HepG2 (cell line): ENCODE data around the gene URM1. TPM values are rescaled to one million over a fixed set of nuclear protein-coding genes. Genes with fewer than 3 reads are reported as not detected.

Source experiments
- AKAP8 ChIP-seq: sonication (generic); formaldehyde crosslinking; IDR thresholded peaks from 2 replicates; pipeline ENCODE4 v1.5.1; 2020; ENCODE audit warnings: mild to moderate bottlenecking, missing genetic modification reagents
- ATF1 ChIP-seq: IDR thresholded peaks from 2 replicates; pipeline ENCODE4 v1.6.1; 2016; ENCODE audit warnings: mild to moderate bottlenecking, control low read depth
- BORCS8-MEF2B ChIP-seq: sonication (generic); formaldehyde crosslinking; IDR thresholded peaks from 2 replicates; pipeline ENCODE4 v1.8.0; 2022; ENCODE audit warnings: mild to moderate bottlenecking, missing genetic modification reagents
- BRD4 ChIP-seq: sonication (generic); formaldehyde crosslinking; IDR thresholded peaks from 2 replicates; pipeline ENCODE4 v1.4.0; 2020; ENCODE audit warnings: missing genetic modification reagents
- CBFB ChIP-seq: sonication (generic); formaldehyde crosslinking; IDR thresholded peaks from 2 replicates; pipeline ENCODE4 v1.4.0; 2020; ENCODE audit warnings: missing genetic modification reagents
- EED ChIP-seq: sonication (generic); formaldehyde crosslinking; IDR thresholded peaks from 2 replicates; pipeline ENCODE4 v1.5.0; 2020; ENCODE audit warnings: mild to moderate bottlenecking, missing genetic modification reagents
- ELF1 ChIP-seq: sonication (generic); formaldehyde crosslinking; IDR thresholded peaks from 2 replicates; pipeline ENCODE4 v1.4.0; 2020; ENCODE audit warnings: missing genetic modification reagents
- HOXA5 ChIP-seq: sonication (generic); formaldehyde crosslinking; IDR thresholded peaks from 2 replicates; pipeline ENCODE4 v1.4.0; 2020; ENCODE audit warnings: missing genetic modification reagents
- KDM2A ChIP-seq: sonication (generic); formaldehyde crosslinking; IDR thresholded peaks from 2 replicates; pipeline ENCODE4 v1.4.0; 2020; ENCODE audit warnings: low read depth, missing genetic modification reagents, borderline replicate concordance
- KLF12 ChIP-seq: sonication (generic); formaldehyde crosslinking; IDR thresholded peaks from 2 replicates; pipeline ENCODE4 v1.4.0; 2020; ENCODE audit warnings: missing genetic modification reagents, borderline replicate concordance
- NFE2L1 ChIP-seq: sonication (generic); formaldehyde crosslinking; IDR thresholded peaks from 2 replicates; pipeline ENCODE4 v1.4.0; 2020; ENCODE audit warnings: missing genetic modification reagents, mild to moderate bottlenecking, borderline replicate concordance
- PATZ1 ChIP-seq: sonication (generic); formaldehyde crosslinking; IDR thresholded peaks from 2 replicates; pipeline ENCODE4 v1.4.0; 2020; ENCODE audit warnings: missing genetic modification reagents
- RBAK ChIP-seq: sonication (generic); formaldehyde crosslinking; IDR thresholded peaks from 2 replicates; pipeline ENCODE4 v1.5.1; 2020; ENCODE audit warnings: mild to moderate bottlenecking, missing genetic modification reagents
- SMARCE1 ChIP-seq: fragments of 450-650 bp; IDR thresholded peaks from 2 replicates; pipeline ENCODE4 v1.6.1; 2017; ENCODE audit warnings: borderline replicate concordance
- SRF ChIP-seq: IDR thresholded peaks from 2 replicates; pipeline ENCODE4 v1.6.1; 2011; ENCODE audit warnings: mild to moderate bottlenecking, low read depth, low read length, moderate library complexity
- TARDBP ChIP-seq: sonication (generic); formaldehyde crosslinking; IDR thresholded peaks from 2 replicates; pipeline ENCODE4 v1.8.0; 2022; ENCODE audit warnings: mild to moderate bottlenecking, missing genetic modification reagents
- TBP ChIP-seq: sonication (generic); formaldehyde crosslinking; IDR thresholded peaks from 2 replicates; pipeline ENCODE4 v1.5.0; 2020; ENCODE audit warnings: missing genetic modification reagents
- U2AF2 ChIP-seq: fragments of 200-400 bp; formaldehyde crosslinking; IDR thresholded peaks from 2 replicates; pipeline ENCODE4 v1.6.1; 2017; ENCODE audit warnings: low read depth, mild to moderate bottlenecking, low read length
- YEATS4 ChIP-seq: sonication (generic); formaldehyde crosslinking; IDR thresholded peaks from 2 replicates; pipeline ENCODE4 v1.4.0; 2020; ENCODE audit warnings: missing genetic modification reagents, borderline replicate concordance
- ZNF180 ChIP-seq: sonication (generic); formaldehyde crosslinking; IDR thresholded peaks from 2 replicates; pipeline ENCODE4 v1.4.0; 2020; ENCODE audit warnings: low read depth, missing genetic modification reagents, borderline replicate concordance
- ZNF33A ChIP-seq: sonication (generic); formaldehyde crosslinking; IDR thresholded peaks from 2 replicates; pipeline ENCODE4 v1.5.1; 2020; ENCODE audit warnings: missing genetic modification reagents, mild to moderate bottlenecking, moderate library complexity, borderline replicate concordance
- ZNF484 ChIP-seq: sonication (generic); formaldehyde crosslinking; IDR thresholded peaks from 2 replicates; pipeline ENCODE4 v1.5.1; 2020; ENCODE audit warnings: mild to moderate bottlenecking, low read depth, missing genetic modification reagents, borderline replicate concordance
- ZNF615 ChIP-seq: sonication (generic); formaldehyde crosslinking; IDR thresholded peaks from 2 replicates; pipeline ENCODE4 v1.5.0; 2020; ENCODE audit warnings: mild to moderate bottlenecking, missing genetic modification reagents, borderline replicate concordance
- ZNF670 ChIP-seq: sonication (generic); formaldehyde crosslinking; IDR thresholded peaks from 2 replicates; pipeline ENCODE4 v1.8.0; 2022; ENCODE audit warnings: mild to moderate bottlenecking, missing genetic modification reagents, borderline replicate concordance
- polyA plus RNA-seq, 8 experiments: library from polyadenylated mRNA; depleted of rRNA in 3 of 8; stranded (reverse) in 7 of 8; unstranded in 1 of 8; fragments of >200 nt; fragmentation: Illumina TruSeq in 4 of 8; extraction: Trizol in 4 of 8; gene quantifications; 2 replicates each; pipeline versions ENCODE4 v1.2.1 to v1.2.3, GENCODE V29; 2011 to 2016; ENCODE audit warnings: low read depth in 4 of 8, missing spikeins in 1 of 8, mixed read lengths in 1 of 8; ENCODE audit not compliant: insufficient read depth in 1 of 8
- total RNA-seq, 5 experiments: library from RNA; depleted of rRNA; stranded (reverse); fragments of >200 nt; fragmentation: Illumina TruSeq; extraction: Trizol; gene quantifications; 2 replicates each; pipeline ENCODE4 v1.2.3, GENCODE V29; 2016; ENCODE audit warnings: low read depth in 1 of 5
- TF ChIP-seq, protein P1 (sequence below): sonication (generic); formaldehyde crosslinking; IDR thresholded peaks from 2 replicates; pipeline ENCODE4 v1.8.0; 2022; ENCODE audit warnings: missing genetic modification reagents, mild to moderate bottlenecking, moderate library complexity, borderline replicate concordance
- TF ChIP-seq, protein P2 (sequence below): sonication (generic); formaldehyde crosslinking; conservative IDR thresholded peaks from 2 replicates; pipeline ENCODE4 v1.8.0; 2022; ENCODE audit warnings: missing genetic modification reagents

Gene URM1
- total and polyA plus RNA-seq, 2 of the 13 experiments (the other 11 are each of a cell fraction or from before 2014, with no cell fraction given) = 37.1 to 41.3 TPM

- TF ChIP-seq U2AF2 (no peak), ZNF180 (CRISPR knock-in tag) (no peak), TARDBP (CRISPR knock-in tag) (peak; percentile 39; the same call in 1 of the 2 replicates), KDM2A (peak; percentile 85; the same call in 1 of the 2 replicates), EED (CRISPR knock-in tag) (no peak), ZNF484 (no peak), ATF1 (CRISPR knock-in tag) (no peak), ZNF33A (CRISPR knock-in tag) (no peak), CBFB (CRISPR knock-in tag) (no peak), YEATS4 (no peak), ZNF670 (CRISPR knock-in tag) (no peak), SRF (no peak), HOXA5 (CRISPR knock-in tag) (no peak), RBAK (no peak), NFE2L1 (CRISPR knock-in tag) (no peak), ELF1 (no peak), BRD4 (CRISPR knock-in tag) (no peak), SMARCE1 (no peak), ZNF615 (no peak), AKAP8 (CRISPR knock-in tag) (peak; percentile 24; the same call in 1 of the 2 replicates), BORCS8-MEF2B (CRISPR knock-in tag) (peak; percentile 58; the same call in 1 of the 2 replicates), KLF12 (CRISPR knock-in tag) (no peak), PATZ1 (CRISPR knock-in tag) (peak; percentile 36; the same call in 1 of the 2 replicates), TBP (CRISPR knock-in tag) (no peak)
- TF ChIP-seq, protein P1, sequence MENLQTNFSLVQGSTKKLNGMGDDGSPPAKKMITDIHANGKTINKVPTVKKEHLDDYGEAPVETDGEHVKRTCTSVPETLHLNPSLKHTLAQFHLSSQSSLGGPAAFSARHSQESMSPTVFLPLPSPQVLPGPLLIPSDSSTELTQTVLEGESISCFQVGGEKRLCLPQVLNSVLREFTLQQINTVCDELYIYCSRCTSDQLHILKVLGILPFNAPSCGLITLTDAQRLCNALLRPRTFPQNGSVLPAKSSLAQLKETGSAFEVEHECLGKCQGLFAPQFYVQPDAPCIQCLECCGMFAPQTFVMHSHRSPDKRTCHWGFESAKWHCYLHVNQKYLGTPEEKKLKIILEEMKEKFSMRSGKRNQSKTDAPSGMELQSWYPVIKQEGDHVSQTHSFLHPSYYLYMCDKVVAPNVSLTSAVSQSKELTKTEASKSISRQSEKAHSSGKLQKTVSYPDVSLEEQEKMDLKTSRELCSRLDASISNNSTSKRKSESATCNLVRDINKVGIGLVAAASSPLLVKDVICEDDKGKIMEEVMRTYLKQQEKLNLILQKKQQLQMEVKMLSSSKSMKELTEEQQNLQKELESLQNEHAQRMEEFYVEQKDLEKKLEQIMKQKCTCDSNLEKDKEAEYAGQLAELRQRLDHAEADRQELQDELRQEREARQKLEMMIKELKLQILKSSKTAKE = no peak
- TF ChIP-seq, protein P2, sequence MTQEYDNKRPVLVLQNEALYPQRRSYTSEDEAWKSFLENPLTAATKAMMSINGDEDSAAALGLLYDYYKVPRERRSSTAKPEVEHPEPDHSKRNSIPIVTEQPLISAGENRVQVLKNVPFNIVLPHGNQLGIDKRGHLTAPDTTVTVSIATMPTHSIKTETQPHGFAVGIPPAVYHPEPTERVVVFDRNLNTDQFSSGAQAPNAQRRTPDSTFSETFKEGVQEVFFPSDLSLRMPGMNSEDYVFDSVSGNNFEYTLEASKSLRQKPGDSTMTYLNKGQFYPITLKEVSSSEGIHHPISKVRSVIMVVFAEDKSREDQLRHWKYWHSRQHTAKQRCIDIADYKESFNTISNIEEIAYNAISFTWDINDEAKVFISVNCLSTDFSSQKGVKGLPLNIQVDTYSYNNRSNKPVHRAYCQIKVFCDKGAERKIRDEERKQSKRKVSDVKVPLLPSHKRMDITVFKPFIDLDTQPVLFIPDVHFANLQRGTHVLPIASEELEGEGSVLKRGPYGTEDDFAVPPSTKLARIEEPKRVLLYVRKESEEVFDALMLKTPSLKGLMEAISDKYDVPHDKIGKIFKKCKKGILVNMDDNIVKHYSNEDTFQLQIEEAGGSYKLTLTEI (CRISPR knock-in tag) = no peak
Measured at GRCh38 chr9:128361986-128362646, 9.1 kb upstream of the URM1 start (continued).
